Loucy (cell line): ENCODE results near the gene CTNNBL1.

Experiments
- H2AFZ ChIP-seq: fragments of 200-600 bp; sonication (generic); 2 replicates; pipeline ENCODE4 v1.6.0; 2016; ENCODE audit warnings: antibody characterized with exemption, mild to moderate bottlenecking, low read length, moderate library complexity
- H3F3A ChIP-seq: fragments of 200-600 bp; 2 replicates; pipeline ENCODE4 v1.6.0; 2016; ENCODE audit warnings: antibody characterized with exemption, low read depth, mild to moderate bottlenecking
- H3K27me3 ChIP-seq: fragments of 200-600 bp; sonication (generic); 2 replicates; pipeline ENCODE4 v1.6.1; 2014; ENCODE audit warnings: low read length, mild to moderate bottlenecking; ENCODE audit not compliant: insufficient read depth, poor library complexity, severe bottlenecking
- H3K36me3 ChIP-seq: fragments of 200-600 bp; sonication (generic); 2 replicates; pipeline ENCODE4 v1.6.1; 2016; ENCODE audit warnings: low read length; ENCODE audit not compliant: insufficient read depth
- H3K4me1 ChIP-seq: fragments of 200-600 bp; sonication (generic); 2 replicates; pipeline ENCODE4 v1.5.1; 2014; ENCODE audit warnings: low read length, mild to moderate bottlenecking; ENCODE audit not compliant: insufficient read depth, poor library complexity, severe bottlenecking
- H3K4me2 ChIP-seq: fragments of 200-600 bp; sonication (generic); 2 replicates; pipeline ENCODE4 v1.6.0; 2014; ENCODE audit warnings: antibody characterized with exemption, low read length, low read depth, mild to moderate bottlenecking; ENCODE audit not compliant: poor library complexity, severe bottlenecking
- H3K4me3 ChIP-seq: fragments of 200-600 bp; sonication (generic); 2 replicates; pipeline ENCODE4 v1.5.1; 2014; ENCODE audit warnings: low read length, mild to moderate bottlenecking, mixed read lengths; ENCODE audit not compliant: poor library complexity, severe bottlenecking
- H3K79me2 ChIP-seq: fragments of 200-600 bp; sonication (generic); 2 replicates; pipeline ENCODE4 v1.6.1; 2014; ENCODE audit warnings: low read length; ENCODE audit not compliant: insufficient read depth
- H3K9ac ChIP-seq: fragments of 200-600 bp; sonication (generic); 2 replicates; pipeline ENCODE4 v1.6.0; 2014; ENCODE audit warnings: mild to moderate bottlenecking, low read depth, low read length, moderate library complexity; ENCODE audit not compliant: poor library complexity, severe bottlenecking
- H3K9me2 ChIP-seq: fragments of 200-600 bp; sonication (generic); replicated peaks from 2 replicates; pipeline ENCODE4 v1.6.1; 2016; ENCODE audit warnings: low read depth, low read length, mixed read lengths
- H3K9me3 ChIP-seq: fragments of 200-600 bp; sonication (generic); 2 replicates; pipeline ENCODE4 v1.6.1; 2014; ENCODE audit warnings: mild to moderate bottlenecking, antibody characterized with exemption, low read length, low read depth; ENCODE audit not compliant: insufficient read depth
- H4K20me1 ChIP-seq: fragments of 200-600 bp; sonication (generic); 2 replicates; pipeline ENCODE4 v1.6.0; 2014; ENCODE audit warnings: antibody characterized with exemption, low read length, mild to moderate bottlenecking; ENCODE audit not compliant: insufficient read depth, poor library complexity, severe bottlenecking
- EZH2phosphoT487 ChIP-seq: fragments of 200-600 bp; IDR thresholded peaks from 2 replicates; pipeline ENCODE4 v1.6.1; 2018; ENCODE audit warnings: antibody characterized with exemption, mild to moderate bottlenecking, moderate library complexity, borderline replicate concordance
- TF ChIP-seq, protein P1 (sequence below): fragments of 200-600 bp; sonication (generic); conservative IDR thresholded peaks from 2 replicates; pipeline ENCODE4 v1.5.1; 2014; ENCODE audit warnings: mild to moderate bottlenecking, antibody characterized with exemption, low read length

CTNNBL1 gene

DNA sequence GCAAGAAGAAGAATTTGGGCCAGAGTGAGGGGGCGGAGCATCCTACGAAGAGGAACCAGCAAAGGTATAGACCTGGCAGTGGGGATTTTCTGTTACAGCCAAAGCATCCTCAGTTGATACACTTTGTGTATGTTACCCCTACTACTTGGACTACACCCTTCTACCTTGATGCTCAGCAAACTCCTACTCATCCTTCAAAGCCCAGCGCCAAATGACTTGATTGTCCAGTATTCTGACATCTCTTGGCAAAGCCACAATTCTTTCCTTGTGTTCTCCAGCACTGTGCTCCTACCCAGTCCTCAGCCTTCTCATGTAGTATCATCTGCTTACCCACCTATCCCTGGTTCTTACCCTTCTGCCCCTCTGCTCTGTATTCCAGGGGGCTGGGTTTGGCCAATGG is 21.7 kb upstream of the CTNNBL1 start:
- Histone ChIP-seq H3K4me3 (no peak overlapping the region), H3K4me1 (no peaks in the 10 kb centered on the region), H3F3A (no peaks in the 10 kb centered on the region), H3K36me3 (no peaks in the 10 kb centered on the region), H3K9me2 (no peaks in the 10 kb centered on the region), H3K79me2 (no peaks in the 10 kb centered on the region), H3K4me2 (no peak overlapping the region), H3K9me3 (no peaks in the 10 kb centered on the region), H2AFZ (no peak overlapping the region), H3K27me3 (no peaks in the 10 kb centered on the region), H4K20me1 (no peaks in the 10 kb centered on the region), H3K9ac (no peak overlapping the region)
- TF ChIP-seq, protein P1, sequence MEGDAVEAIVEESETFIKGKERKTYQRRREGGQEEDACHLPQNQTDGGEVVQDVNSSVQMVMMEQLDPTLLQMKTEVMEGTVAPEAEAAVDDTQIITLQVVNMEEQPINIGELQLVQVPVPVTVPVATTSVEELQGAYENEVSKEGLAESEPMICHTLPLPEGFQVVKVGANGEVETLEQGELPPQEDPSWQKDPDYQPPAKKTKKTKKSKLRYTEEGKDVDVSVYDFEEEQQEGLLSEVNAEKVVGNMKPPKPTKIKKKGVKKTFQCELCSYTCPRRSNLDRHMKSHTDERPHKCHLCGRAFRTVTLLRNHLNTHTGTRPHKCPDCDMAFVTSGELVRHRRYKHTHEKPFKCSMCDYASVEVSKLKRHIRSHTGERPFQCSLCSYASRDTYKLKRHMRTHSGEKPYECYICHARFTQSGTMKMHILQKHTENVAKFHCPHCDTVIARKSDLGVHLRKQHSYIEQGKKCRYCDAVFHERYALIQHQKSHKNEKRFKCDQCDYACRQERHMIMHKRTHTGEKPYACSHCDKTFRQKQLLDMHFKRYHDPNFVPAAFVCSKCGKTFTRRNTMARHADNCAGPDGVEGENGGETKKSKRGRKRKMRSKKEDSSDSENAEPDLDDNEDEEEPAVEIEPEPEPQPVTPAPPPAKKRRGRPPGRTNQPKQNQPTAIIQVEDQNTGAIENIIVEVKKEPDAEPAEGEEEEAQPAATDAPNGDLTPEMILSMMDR: no peak
- no peak for TF ChIP-seq EZH2phosphoT487

DNA sequence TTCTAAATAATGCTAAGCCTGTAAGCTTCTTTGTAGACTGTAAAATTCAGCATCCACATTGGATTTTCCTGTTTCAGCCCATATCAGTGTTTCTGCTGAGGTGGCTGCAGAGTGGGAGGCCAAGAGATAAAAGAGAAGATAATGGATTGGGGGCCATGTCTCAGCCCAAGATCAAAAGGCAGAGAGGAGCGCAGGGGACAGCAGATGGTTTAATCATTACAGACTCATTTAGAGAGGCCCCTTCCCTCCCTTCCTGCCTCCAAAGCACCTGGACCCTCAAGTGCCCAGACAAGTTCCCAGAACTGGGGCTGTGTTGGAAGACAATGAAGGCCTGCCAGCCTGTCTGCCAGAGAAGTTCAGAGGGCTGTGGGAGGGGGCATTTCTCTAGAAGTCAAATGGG is 20.4 kb upstream of the CTNNBL1 start:
- Histone ChIP-seq H3F3A (no peaks in the 10 kb centered on the region), H3K4me3 (no peak overlapping the region), H3K36me3 (no peaks in the 10 kb centered on the region), H3K9me3 (no peaks in the 10 kb centered on the region), H3K9ac (no peak overlapping the region), H3K4me2 (no peak overlapping the region), H3K27me3 (no peaks in the 10 kb centered on the region), H3K4me1 (no peaks in the 10 kb centered on the region), H2AFZ (no peak overlapping the region), H4K20me1 (no peaks in the 10 kb centered on the region), H3K9me2 (no peaks in the 10 kb centered on the region), H3K79me2 (no peaks in the 10 kb centered on the region)
- TF ChIP-seq EZH2phosphoT487: no peak
- TF ChIP-seq, protein P1: no peak

DNA sequence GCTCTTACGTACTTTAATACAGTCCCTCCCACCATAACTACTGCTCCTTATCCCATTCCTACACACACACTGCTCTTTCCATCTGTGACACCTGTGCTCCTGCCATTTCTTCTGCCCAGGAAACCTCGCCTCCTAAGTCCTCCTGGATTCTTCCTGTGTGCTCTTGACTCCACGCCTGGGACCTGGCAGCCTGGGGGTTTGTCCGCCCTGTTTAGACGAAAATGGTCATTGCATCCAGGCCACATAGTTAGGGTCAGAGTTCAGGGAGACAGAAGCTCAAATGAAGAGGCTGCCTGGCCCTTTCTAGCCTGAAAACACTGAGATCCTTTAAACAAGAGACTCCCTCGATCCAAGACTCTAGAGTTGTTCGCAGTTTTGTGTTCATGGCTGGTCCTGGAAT is 17.4 kb upstream of the CTNNBL1 start:
- Histone ChIP-seq H3K36me3 (no peaks in the 10 kb centered on the region), H4K20me1 (no peaks in the 10 kb centered on the region), H3K27me3 (no peaks in the 10 kb centered on the region), H2AFZ (no peak overlapping the region), H3K9me2 (no peaks in the 10 kb centered on the region), H3K9me3 (no peaks in the 10 kb centered on the region), H3K9ac (no peak overlapping the region), H3K4me3 (no peak overlapping the region), H3F3A (no peaks in the 10 kb centered on the region), H3K4me2 (no peak overlapping the region), H3K79me2 (no peaks in the 10 kb centered on the region), H3K4me1 (no peaks in the 10 kb centered on the region)
- TF ChIP-seq EZH2phosphoT487: no peak
- TF ChIP-seq, protein P1: no peak
